Caco-2 (cell line): ENCODE measurements around the gene C8G. TPM values are rescaled to one million over a fixed set of nuclear protein-coding genes. Genes with fewer than 3 reads are reported as not detected.

Experiments
- BruUV-seq: library from RNA; stranded (reverse); fragments of 400-500 nt; replicated peaks from 2 replicates; lab custom pipeline; 2021; lab: Mats Ljungman, UMichigan
- CTCF ChIA-PET: fragments of 300-600 bp; sonication (Branson Sonifier 250); formaldehyde crosslinking; loops from one replicate; lab custom pipeline; 2022; ENCODE audit warnings: antibody characterized with exemption; lab: Charles Lee
- POLR2A ChIA-PET: fragments of 300-600 bp; sonication (Branson Sonifier 250); formaldehyde crosslinking; loops from one replicate; lab custom pipeline; 2022; ENCODE audit warnings: antibody characterized with exemption; lab: Charles Lee
- DNase-seq, 2 experiments: peaks; one replicate each; pipeline versions ENCODE4 v3.0.0 to v3.0.0-alpha.2; 2020 to 2022
- H3K27me3 ChIP-seq: replicated peaks from 2 replicates; pipeline ENCODE4 v1.6.0; 2011; ENCODE audit warnings: low read length; ENCODE audit not compliant: control insufficient read depth, insufficient read depth
- H3K36me3 ChIP-seq: 2 replicates; pipeline ENCODE4 v1.5.1; 2011; ENCODE audit warnings: low read length; ENCODE audit not compliant: control insufficient read depth, insufficient read depth
- H3K4me1 ChIP-seq: fragments of 250-450 bp; sonication (Bioruptor Pico); 2 replicates; pipeline ENCODE4 v1.5.1; 2020; ENCODE audit warnings: mild to moderate bottlenecking
- H3K4me3 ChIP-seq: 2 replicates; pipeline ENCODE4 v1.5.1; 2011; ENCODE audit warnings: low read depth, mild to moderate bottlenecking, control low read depth, low read length
- H3K9me3 ChIP-seq: fragments of 250-450 bp; sonication (Bioruptor Pico); 2 replicates; pipeline ENCODE4 v1.5.1; 2020; ENCODE audit warnings: mild to moderate bottlenecking, moderate library complexity
- H3K27ac Mint-ChIP-seq: one replicate; pipeline ENCODE4 v1.8.0; 2022; ENCODE audit warnings: mixed read lengths; ENCODE audit not compliant: unreplicated experiment
- H3K27me3 Mint-ChIP-seq: one replicate; pipeline ENCODE4 v1.8.0; 2022; ENCODE audit warnings: mixed read lengths; ENCODE audit not compliant: insufficient read depth, unreplicated experiment
- H3K36me3 Mint-ChIP-seq: one replicate; pipeline ENCODE4 v1.8.0; 2022; ENCODE audit warnings: mild to moderate bottlenecking, mixed read lengths; ENCODE audit not compliant: insufficient read depth, unreplicated experiment
- H3K4me1 Mint-ChIP-seq: one replicate; pipeline ENCODE4 v1.8.0; 2022; ENCODE audit warnings: low read depth, mixed read lengths; ENCODE audit not compliant: unreplicated experiment
- H3K4me3 Mint-ChIP-seq: one replicate; pipeline ENCODE4 v1.8.0; 2022; ENCODE audit warnings: mild to moderate bottlenecking, moderate library complexity, mixed read lengths; ENCODE audit not compliant: unreplicated experiment
- H3K9me3 Mint-ChIP-seq: one replicate; pipeline ENCODE4 v1.8.0; 2022; ENCODE audit warnings: mixed read lengths; ENCODE audit not compliant: unreplicated experiment
- CTCF ChIP-seq, 2 experiments: fragments of 200-600 bp in 1 of 2; IDR thresholded peaks; 1 replicate in 1 of 2; 2 replicates in 1 of 2; pipeline versions ENCODE4 v1.5.1 to v1.8.0; 2011 to 2022; ENCODE audit warnings: antibody characterized with exemption in 1 of 2, control low read depth in 1 of 2, inconsistent platforms in 1 of 2, low read depth in 1 of 2, low read length in 1 of 2, mild to moderate bottlenecking in 1 of 2, moderate library complexity in 1 of 2; ENCODE audit not compliant: insufficient read depth in 1 of 2, severe bottlenecking in 1 of 2, unreplicated experiment in 1 of 2
- intact Hi-C: fragments of 100-400 bp; cut with micrococcal nuclease; formaldehyde crosslinking; loops from one replicate; pipeline ENCODE4 v1.10.0; 2022; ENCODE audit not compliant: unreplicated experiment
- total RNA-seq: library from RNA; stranded (reverse); gene quantifications from 2 replicates; pipeline ENCODE4 v1.2.3, GENCODE V29; 2022

The C8G gene
- total RNA-seq, 1 experiment from 2014 or later = 0.77 TPM

GRCh38 chr9:136901516-136902258, 43.4 kb upstream of the C8G start:
- Histone ChIP-seq H3K36me3 (no peaks in the 10 kb centered on the region), H3K27me3 (no peaks in the 10 kb centered on the region), H3K4me3 (no peak overlapping the region), H3K9me3 (no peaks in the 10 kb centered on the region), H3K4me1 (peaks cover 19% of the 10 kb centered on the region)
- CTCF ChIA-PET = interaction anchor here (0.9 kb wide), 1 partner anchor 19 kb away, joined by 3 read pairs; no protein-coding TSS in a partner anchor
- Mint-ChIP-seq H3K4me1 (peaks cover 18% of the 10 kb centered on the region), H3K27ac (peak overlapping the region; percentile 72), H3K9me3 (no peaks in the 10 kb centered on the region), H3K27me3 (no peaks in the 10 kb centered on the region), H3K36me3 (peaks cover 70% of the 10 kb centered on the region), H3K4me3 (peak overlapping the region; percentile 31)
- no TSS peak for BruUV-seq
- peak; percentile 35 to 55 for DNase-seq
- POLR2A ChIA-PET = interaction anchor here (0.6 kb wide), 1 partner anchor 14 kb away, joined by 3 read pairs; no protein-coding TSS in a partner anchor
- TF ChIP-seq CTCF (IDR thresholded peaks at IDR 0.05; ENCODE audit: insufficient read depth in 1 of 2, low read depth in 1 of 2, low read length in 1 of 2, severe bottlenecking in 1 of 2, unreplicated experiment in 1 of 2) = no peak
- intact Hi-C loops = no loop called here

GRCh38 chr9:136902259-136902821, 42.7 kb upstream of the C8G start:
- BruUV-seq = no TSS peak
- DNase-seq = peak; percentile 33 to 63
- Histone ChIP-seq H3K9me3 (no peaks in the 10 kb centered on the region), H3K27me3 (no peaks in the 10 kb centered on the region), H3K4me1 (peaks cover 19% of the 10 kb centered on the region), H3K4me3 (no peak overlapping the region), H3K36me3 (no peaks in the 10 kb centered on the region)
- ChIA-PET CTCF (interaction anchor here (0.9 kb wide), 1 partner anchor 18 kb away, joined by 3 read pairs; no protein-coding TSS in a partner anchor), POLR2A (interaction anchor here (0.6 kb wide), 1 partner anchor 14 kb away, joined by 3 read pairs; no protein-coding TSS in a partner anchor)
- intact Hi-C loops = no loop called here
- no peak for TF ChIP-seq CTCF (IDR thresholded peaks at IDR 0.05; ENCODE audit: insufficient read depth in 1 of 2, low read depth in 1 of 2, low read length in 1 of 2, severe bottlenecking in 1 of 2, unreplicated experiment in 1 of 2)
- Mint-ChIP-seq H3K4me3 (no peak overlapping the region), H3K9me3 (no peaks in the 10 kb centered on the region), H3K4me1 (peaks cover 18% of the 10 kb centered on the region), H3K36me3 (peaks cover 71% of the 10 kb centered on the region), H3K27ac (peak overlapping the region; percentile 72), H3K27me3 (no peaks in the 10 kb centered on the region)

- no peak for DNase-seq
- Mint-ChIP-seq H3K36me3 (peaks cover 78% of the 10 kb centered on the region), H3K9me3 (no peaks in the 10 kb centered on the region), H3K4me3 (no peak overlapping the region), H3K4me1 (peaks cover 18% of the 10 kb centered on the region), H3K27me3 (no peaks in the 10 kb centered on the region), H3K27ac (no peak overlapping the region)
- CTCF ChIA-PET = no interaction called here
- no TSS peak for BruUV-seq
- no peaks in the 10 kb centered on the region for H3K9me3 ChIP-seq
- no peak overlapping the region for H3K4me3 ChIP-seq
- TF ChIP-seq CTCF (IDR thresholded peaks at IDR 0.05; ENCODE audit: insufficient read depth in 1 of 2, low read depth in 1 of 2, low read length in 1 of 2, severe bottlenecking in 1 of 2, unreplicated experiment in 1 of 2) = no peak
- intact Hi-C loops = no loop called here
- 0 out of 2 replicates have a peak, but pooled peaks cover 1% of the 10 kb centered on the region for H3K36me3 ChIP-seq
- POLR2A ChIA-PET = no interaction called here
- H3K4me1 ChIP-seq = peaks cover 19% of the 10 kb centered on the region
- H3K27me3 ChIP-seq = no peaks in the 10 kb centered on the region
Measured at GRCh38 chr9:136903041-136903554, 41.9 kb upstream of the C8G start.
